NCI-H128 (cell line): ENCODE measurements around the gene MON2.
"Not testable (repeated sequence)": the region's sequence is repeated elsewhere in the genome, so short reads cannot be mapped to it uniquely, and the experiment has no call there.

Experiments used
- DNase-seq: peaks from one replicate; lab custom pipeline; 2025; ENCODE audit not compliant: unreplicated experiment; lab: John Stamatoyannopoulos, UW

Gene MON2

GRCh38 chr12:62466594-62467491 is at the start of gene MON2:
Gene MON2 (plus strand): TSS chr12:62466826. CDS start chr12:62467208, 382 bp downstream.
- peak; percentile 53 for DNase-seq

- no peak for DNase-seq
Observed at GRCh38 chr12:62426089-62426488, 40.5 kb upstream of the MON2 start.

GRCh38 chr12:62429457-62429856 is 37.2 kb upstream of the MON2 start:
- no peak for DNase-seq

GRCh38 chr12:62434494-62435302 is 31.9 kb upstream of the MON2 start:
- no peak for DNase-seq

- DNase-seq, result no peak
Observed at GRCh38 chr12:62435303-62436163, 31.1 kb upstream of the MON2 start.

- no peak for DNase-seq
Observed at GRCh38 chr12:62436164-62436503, 30.5 kb upstream of the MON2 start.

- DNase-seq, result peak; percentile 29
Observed at GRCh38 chr12:62438098-62438692, 28.4 kb upstream of the MON2 start.

- no peak for DNase-seq
Observed at GRCh38 chr12:62446754-62447452, 19.7 kb upstream of the MON2 start.

GRCh38 chr12:62448436-62448835 is 18.2 kb upstream of the MON2 start:
- DNase-seq, result no peak

- DNase-seq, result not testable (repeated sequence)
Observed at GRCh38 chr12:62455429-62455828, 11.2 kb upstream of the MON2 start.

- DNase-seq, result no peak
Observed at GRCh38 chr12:62458626-62459025, 8.0 kb upstream of the MON2 start.

- DNase-seq, result no peak
Observed at GRCh38 chr12:62459976-62460375, 6.7 kb upstream of the MON2 start.

GRCh38 chr12:62461171-62461837 is 5.3 kb upstream of the MON2 start:
- DNase-seq, result not testable (repeated sequence)

GRCh38 chr12:62463252-62463651 is 3.4 kb upstream of the MON2 start:
- DNase-seq, result not testable (repeated sequence)

GRCh38 chr12:62466018-62466593 is 520 bp upstream of the MON2 start:
- DNase-seq, result no peak

- DNase-seq, result no peak
Observed at GRCh38 chr12:62468397-62468796, 1.8 kb downstream of the MON2 start.

- no peak for DNase-seq
Observed at GRCh38 chr12:62468935-62469334, 2.3 kb downstream of the MON2 start.

GRCh38 chr12:62469704-62470103 is 3.1 kb downstream of the MON2 start:
- DNase-seq, result no peak

- no peak for DNase-seq
Observed at GRCh38 chr12:62471734-62472133, 5.1 kb downstream of the MON2 start.
